CD4-positive, alpha-beta T cell treated with Interleukin-6 for 4 hours (primary cell): ENCODE measurements around the gene NAPA.
"Not testable (repeated sequence)": the region's sequence is repeated elsewhere in the genome, so short reads cannot be mapped to it uniquely, and the experiment has no call there.

Experiments used
- DNase-seq: peaks from one replicate; pipeline ENCODE4 v3.0.0-alpha.2; 2020; ENCODE audit warnings: mixed read lengths

Gene NAPA

GRCh38 chr19:47499371-47499770 lies 15.5 kb downstream of the NAPA start:
- DNase-seq, result no peak

GRCh38 chr19:47498561-47498960 lies 16.3 kb downstream of the NAPA start:
- no peak for DNase-seq

- no peak for DNase-seq
Measured at GRCh38 chr19:47497821-47498520, 16.9 kb downstream of the NAPA start.

- DNase-seq, result no peak
Measured at GRCh38 chr19:47497050-47497766, 17.7 kb downstream of the NAPA start.

GRCh38 chr19:47495478-47496372 lies 19.1 kb downstream of the NAPA start:
- DNase-seq, result no peak

GRCh38 chr19:47494729-47495128 lies 20.1 kb downstream of the NAPA start:
- no peak for DNase-seq

- DNase-seq, result no peak
Measured at GRCh38 chr19:47494211-47494547, 20.7 kb downstream of the NAPA start.

GRCh38 chr19:47493378-47494210 lies 21.3 kb downstream of the NAPA start:
- no peak for DNase-seq

- no peak for DNase-seq
Measured at GRCh38 chr19:47492571-47493377, 22.1 kb downstream of the NAPA start.

- DNase-seq, result no peak
Measured at GRCh38 chr19:47492137-47492533, 22.7 kb downstream of the NAPA start.

GRCh38 chr19:47491358-47492136 lies 23.3 kb downstream of the NAPA start:
- no peak for DNase-seq

- no peak for DNase-seq
Measured at GRCh38 chr19:47490847-47491246, 24.0 kb downstream of the NAPA start.

- no peak for DNase-seq
Measured at GRCh38 chr19:47490031-47490430, 24.8 kb downstream of the NAPA start.

GRCh38 chr19:47489072-47489914 lies 25.6 kb downstream of the NAPA start:
- DNase-seq, result no peak

- DNase-seq, result no peak
Measured at GRCh38 chr19:47487551-47488515, 27.0 kb downstream of the NAPA start.

- DNase-seq, result no peak
Measured at GRCh38 chr19:47486900-47487299, 28.0 kb downstream of the NAPA start.

GRCh38 chr19:47486220-47486619 lies 28.6 kb downstream of the NAPA start:
- DNase-seq, result not testable (repeated sequence)

GRCh38 chr19:47485210-47485609 lies 29.7 kb downstream of the NAPA start:
- DNase-seq, result no peak
